ENCODE results near the gene CD80. TPM values are rescaled to one million over a fixed set of nuclear protein-coding genes. Genes with fewer than 3 reads are reported as not detected.
A peak's percentile ranks its signal among the peaks of the same experiment; 100 is the strongest.

CD80 gene
- total and polyA plus RNA-seq, 10 of the 15 experiments (the other 5 are each of a cell fraction or from before 2014, with no cell fraction given): 41.4 to 137 (median 58.1) TPM

- TF ChIP-seq MYB (IDR thresholded peaks at IDR 0.05; ENCODE audit: borderline replicate concordance, low read depth, low read length) (no peak), CHD4 (IDR thresholded peaks at IDR 0.05) (no peak), TCF3 (IDR thresholded peaks at IDR 0.05; ENCODE audit: borderline replicate concordance, insufficient read depth, low read depth, low read length) (no peak)
These were observed 12.2 kb downstream of the CD80 start (continued) for GRCh38 chr3:119547227-119547626.

GRCh38 chr3:119543147-119543546, 16.3 kb downstream of the CD80 start:
- Histone ChIP-seq H3K9me3 (replicated peaks; ENCODE audit: control insufficient read depth, insufficient read depth, low read length) (no peaks in the 10 kb centered on the region; the same call in 1 of the 3 replicates), H3K4me1 (ENCODE audit: control insufficient read depth, insufficient read depth, low read length) (peaks cover 17% of the 10 kb centered on the region), H3K9ac (ENCODE audit: control insufficient read depth, insufficient read depth, low read length) (no peak overlapping the region), H2AFZ (ENCODE audit: control insufficient read depth, low read depth, low read length) (no peak overlapping the region), H3K4me2 (ENCODE audit: control insufficient read depth, insufficient read depth) (peak overlapping the region; percentile 7; the same call in 1 of the 2 replicates), H4K20me1 (ENCODE audit: control insufficient read depth, insufficient read depth) (no peaks in the 10 kb centered on the region), H3K36me3 (ENCODE audit: control insufficient read depth in 2 of 2, insufficient read depth in 2 of 2, low read length in 1 of 2) (peaks cover 0 to 44% of the 10 kb centered on the region in 2 experiments), H3K27ac (ENCODE audit: control insufficient read depth, insufficient read depth) (no peak overlapping the region), H3K4me3 (no peak overlapping the region), H3K27me3 (replicated peaks in 1 of 2; ENCODE audit: control insufficient read depth in 2 of 2, insufficient read depth in 2 of 2, low read length in 1 of 2) (no peaks in the 10 kb centered on the region), H3K79me2 (ENCODE audit: control insufficient read depth, insufficient read depth, low read length) (peaks cover 88% of the 10 kb centered on the region)
- intact Hi-C loops (cut with micrococcal nuclease; ENCODE audit: unreplicated experiment) (no loop called here), in situ Hi-C loops (cut with MboI) (no loop called here)
- FAIRE-seq: no peak
- ATAC-seq: no peak
- SMC1A ChIA-PET (ENCODE audit: uncharacterized antibody, unreplicated experiment): interaction anchor here (1.0 to 3.2 kb wide), 8 partner anchors 12 to 129 kb away, joined by 3 to 17 read pairs (median 6); partner anchors contain the start of gene CD80
- CTCF ChIA-PET: interaction anchor here (1.7 kb wide), 1 partner anchor 138 kb away, joined by 4 read pairs; no protein-coding TSS in a partner anchor
- no TSS peak for BruUV-seq (replicated peaks)
- RAD21 ChIA-PET (ENCODE audit: unreplicated experiment): interaction anchor here (1.4 to 6.0 kb wide), 3 partner anchors 39 to 57 kb away, joined by 3 to 27 read pairs (median 8); no protein-coding TSS in a partner anchor
- WGBS (ENCODE audit: insufficient coverage, insufficient replicate concordance, low lambda C conversion rate, missing lambda C conversion rate): 96% methylated on average over 7 of the region's 7 CpGs
- DNase-seq (ENCODE audit: low read depth, low spot score): no peak
- POLR2A ChIA-PET: interaction anchor here (1.1 to 2.3 kb wide), 4 partner anchors 42 to 78 kb away, joined by 3 to 11 read pairs (median 6); partner anchors contain the start of gene TIMMDC1
- TF ChIP-seq SP1 (IDR thresholded peaks at IDR 0.05; ENCODE audit: low read depth, low read length): no peak
- no peak for TF ChIP-seq TCF12 (IDR thresholded peaks at IDR 0.05; ENCODE audit: low read depth, low read length)
- no peak for TF ChIP-seq ZNF217 (IDR thresholded peaks at IDR 0.05)
- no peak for TF ChIP-seq JUND (IDR thresholded peaks at IDR 0.05; ENCODE audit: low read depth, low read length)
- TF ChIP-seq ZBTB33 (IDR thresholded peaks at IDR 0.05): peak; percentile 74
- TF ChIP-seq BCL3 (IDR thresholded peaks at IDR 0.05; ENCODE audit: borderline replicate concordance, insufficient read depth, low read depth, low read length, poor library complexity, severe bottlenecking): peak; percentile 32
